IMR-90 (cell line): ENCODE data around the gene TLL1. TPM values are rescaled to one million over a fixed set of nuclear protein-coding genes. Genes with fewer than 3 reads are reported as not detected.

Source experiments
- ATAC-seq: fragments of 200-7000 bp; cut with Tn5 transposase; 2 replicates; pipeline ENCODE4 v1.9.1; 2020; ENCODE audit warnings: low read depth, mild to moderate bottlenecking, moderate library complexity
- BruUV-seq: library from RNA; stranded (reverse); fragments of 400-500 nt; replicated peaks from 2 replicates; lab custom pipeline; 2021; lab: Mats Ljungman, UMichigan
- CTCF ChIA-PET: fragments of 300-600 bp; formaldehyde crosslinking; extraction: SDS; loops from one replicate; lab custom pipeline; 2021; ENCODE audit warnings: antibody characterized with exemption; lab: Yijun Ruan, JAX
- POLR2A ChIA-PET: fragments of 300-600 bp; sonication (Branson Sonifier 250); formaldehyde crosslinking; loops from one replicate; lab custom pipeline; 2022; ENCODE audit warnings: antibody characterized with exemption; ENCODE audit not compliant: unreplicated experiment; lab: Charles Lee
- DNase-seq: peaks from one replicate; pipeline ENCODE4 v3.0.0; 2013
- H2AFZ ChIP-seq: replicated peaks from 2 replicates; pipeline ENCODE3; 2013; ENCODE audit warnings: low read length, mild to moderate bottlenecking; ENCODE audit not compliant: poor library complexity
- H2AK5ac ChIP-seq: 2 replicates; pipeline ENCODE4 v1.6.1; 2013; ENCODE audit warnings: low read depth, low read length, inconsistent platforms
- H2AK9ac ChIP-seq: replicated peaks from 2 replicates; pipeline ENCODE3; 2013; ENCODE audit warnings: mild to moderate bottlenecking, low read depth, low read length, moderate library complexity; ENCODE audit not compliant: poor library complexity
- H2BK120ac ChIP-seq: 2 replicates; pipeline ENCODE4 v1.6.1; 2013; ENCODE audit warnings: low read depth, low read length, inconsistent platforms
- H2BK15ac ChIP-seq: 3 replicates; pipeline ENCODE4 v1.6.1; 2013; ENCODE audit warnings: low read depth, low read length, inconsistent platforms
- H2BK20ac ChIP-seq: 2 replicates; pipeline ENCODE4 v1.6.1; 2013; ENCODE audit warnings: low read depth, mild to moderate bottlenecking, inconsistent platforms, low read length, moderate library complexity
- H2BK5ac ChIP-seq: 2 replicates; pipeline ENCODE4 v1.6.1; 2013; ENCODE audit warnings: mild to moderate bottlenecking, low read depth, low read length, inconsistent platforms; ENCODE audit not compliant: poor library complexity, severe bottlenecking
- H3K14ac ChIP-seq: replicated peaks from 2 replicates; pipeline ENCODE4 v1.6.1; 2013; ENCODE audit warnings: low read depth, low read length, inconsistent platforms
- H3K18ac ChIP-seq: 2 replicates; pipeline ENCODE4 v1.6.1; 2013; ENCODE audit warnings: low read depth, low read length, control low read depth
- H3K23ac ChIP-seq: 2 replicates; pipeline ENCODE4 v1.6.1; 2013; ENCODE audit warnings: low read depth, low read length, inconsistent platforms
- H3K27ac ChIP-seq: 2 replicates; pipeline ENCODE4 v1.5.1; 2013; ENCODE audit warnings: mild to moderate bottlenecking, control low read depth, low read length; ENCODE audit not compliant: insufficient read depth
- H3K27me3 ChIP-seq: 2 replicates; pipeline ENCODE4 v1.6.1; 2013; ENCODE audit warnings: low read length; ENCODE audit not compliant: control insufficient read depth, insufficient read depth
- H3K36me3 ChIP-seq: 2 replicates; pipeline ENCODE4 v1.6.1; 2013; ENCODE audit warnings: low read length, mixed read lengths; ENCODE audit not compliant: control insufficient read depth, insufficient read depth
- H3K4ac ChIP-seq: 2 replicates; pipeline ENCODE4 v1.6.1; 2013; ENCODE audit warnings: low read depth, low read length, inconsistent platforms
- H3K4me1 ChIP-seq: 2 replicates; pipeline ENCODE4 v1.6.1; 2013; ENCODE audit warnings: low read length, mixed read lengths; ENCODE audit not compliant: control insufficient read depth, insufficient read depth
- H3K4me2 ChIP-seq: 2 replicates; pipeline ENCODE4 v1.6.1; 2013; ENCODE audit warnings: low read depth, mild to moderate bottlenecking, control low read depth, low read length, moderate library complexity
- H3K4me3 ChIP-seq: 2 replicates; pipeline ENCODE4 v1.5.1; 2013; ENCODE audit warnings: low read depth, mild to moderate bottlenecking, control low read depth, low read length, moderate library complexity; ENCODE audit not compliant: insufficient read depth
- H3K56ac ChIP-seq: 2 replicates; pipeline ENCODE4 v1.6.1; 2013; ENCODE audit warnings: low read length, inconsistent platforms; ENCODE audit not compliant: insufficient read depth; ENCODE audit errors: extremely low read depth
- H3K79me1 ChIP-seq, 2 experiments: 2 replicates each; pipeline ENCODE4 v1.6.1; 2013; ENCODE audit warnings: low read length in 2 of 2, inconsistent platforms in 1 of 2, low read depth in 1 of 2
- H3K9ac ChIP-seq: 2 replicates; pipeline ENCODE4 v1.6.1; 2013; ENCODE audit warnings: low read depth, low read length, control low read depth
- H3K9me1 ChIP-seq: 2 replicates; pipeline ENCODE4 v1.6.1; 2013; ENCODE audit warnings: low read length, inconsistent platforms; ENCODE audit not compliant: insufficient read depth
- H3K9me3 ChIP-seq: 2 replicates; pipeline ENCODE4 v1.6.1; 2013; ENCODE audit warnings: low read length; ENCODE audit not compliant: control insufficient read depth, insufficient read depth
- H4K20me1 ChIP-seq: 2 replicates; pipeline ENCODE4 v1.6.1; 2013; ENCODE audit warnings: low read length, inconsistent platforms; ENCODE audit not compliant: insufficient read depth
- H4K5ac ChIP-seq: 2 replicates; pipeline ENCODE4 v1.6.1; 2013; ENCODE audit warnings: mild to moderate bottlenecking, low read depth, low read length, control low read depth
- H4K8ac ChIP-seq, 2 experiments: 2 replicates each; pipeline ENCODE4 v1.6.1; 2013; ENCODE audit warnings: low read depth in 2 of 2, low read length in 2 of 2, control low read depth in 1 of 2, inconsistent platforms in 1 of 2
- H4K91ac ChIP-seq: 2 replicates; pipeline ENCODE4 v1.6.1; 2013; ENCODE audit warnings: low read depth, low read length, inconsistent platforms; ENCODE audit not compliant: insufficient read depth
- BHLHE40 ChIP-seq: fragments of 150-350 bp; IDR thresholded peaks from 2 replicates; pipeline ENCODE4 v1.6.1; 2016; ENCODE audit warnings: mild to moderate bottlenecking, low read depth, low read length
- MXI1 ChIP-seq: IDR thresholded peaks from 2 replicates; pipeline ENCODE4 v1.6.1; 2012; ENCODE audit warnings: low read depth, mild to moderate bottlenecking, low read length, moderate library complexity, borderline replicate concordance
- NFE2L2 ChIP-seq: fragments of 150-350 bp; IDR thresholded peaks from 2 replicates; pipeline ENCODE4 v1.6.1; 2016; ENCODE audit warnings: low read depth, mild to moderate bottlenecking, low read length
- POLR2A ChIP-seq: IDR thresholded peaks from 2 replicates; pipeline ENCODE4 v1.6.1; 2012; ENCODE audit warnings: mild to moderate bottlenecking, low read depth, low read length
- dilution Hi-C: fragments of 300-500 bp; cut with HindIII; formaldehyde crosslinking; loops from one replicate; pipeline ENCODE4 v1.14.3; 2018; ENCODE audit warnings: low sequenced_read_pairs; ENCODE audit not compliant: unreplicated experiment
- in situ Hi-C: fragments of 300-500 bp; cut with MboI; formaldehyde crosslinking; loops from 3 replicates; pipeline ENCODE4 v1.14.3; 2019; ENCODE audit warnings: low sequenced_read_pairs, inconsistent platforms, mixed read lengths
- intact Hi-C: fragments of 100-400 bp; cut with micrococcal nuclease; formaldehyde crosslinking; loops from 2 replicates; pipeline ENCODE4 v1.10.0; 2022
- polyA plus RNA-seq, 3 experiments: library from polyadenylated mRNA; depleted of rRNA; stranded (reverse); fragments of >200 nt; gene quantifications; 2 replicates each; pipeline ENCODE4 v1.2.3, GENCODE V29; 2012; ENCODE audit warnings: low replicate concordance in 1 of 3
- total RNA-seq: library from RNA; depleted of rRNA; stranded (reverse); fragments of >200 nt; gene quantifications from 2 replicates; pipeline ENCODE4 v1.2.3, GENCODE V29; 2012
- TF ChIP-seq, protein P1 (sequence below): conservative IDR thresholded peaks from 2 replicates; pipeline ENCODE4 v1.5.1; 2012; ENCODE audit warnings: mild to moderate bottlenecking, low read depth, low read length, improper control_type of control experiment

Gene TLL1
- total and polyA plus RNA-seq, 2 of the 4 experiments (the other 2 are of a cell fraction) = not detected

DNA sequence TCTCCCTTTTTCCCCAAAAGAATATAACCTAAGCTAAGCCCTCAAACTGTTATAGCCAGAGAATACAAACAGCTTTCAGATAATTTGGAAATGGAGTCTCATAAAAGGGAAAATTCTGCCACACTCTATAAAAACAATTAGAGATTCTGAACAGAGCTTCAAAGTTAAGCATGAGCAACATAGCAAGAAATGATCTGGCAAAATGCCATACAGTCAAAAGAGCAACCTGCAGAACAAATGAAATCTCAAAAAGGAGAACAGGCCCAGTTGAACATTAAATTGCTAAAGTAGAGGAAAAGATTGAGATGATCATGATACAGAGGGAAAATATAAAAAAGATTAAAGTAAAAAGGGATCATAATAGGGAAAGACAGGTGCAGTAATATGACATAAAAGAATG, 250.5 kb downstream of the TLL1 start:
- no peak overlapping the region for H3K4me3 ChIP-seq
- H3K56ac ChIP-seq = no peak overlapping the region
- no peak overlapping the region for H3K14ac ChIP-seq
- H3K79me1 ChIP-seq = no peaks in the 10 kb centered on the region
- peaks cover 2% of the 10 kb centered on the region for H3K9me3 ChIP-seq
- no peak for ATAC-seq
- H4K91ac ChIP-seq = no peak overlapping the region
- H3K4me1 ChIP-seq = no peaks in the 10 kb centered on the region
- no peak for TF ChIP-seq NFE2L2
- no peak for TF ChIP-seq BHLHE40
- no peak for TF ChIP-seq MXI1
- TF ChIP-seq, protein P1, sequence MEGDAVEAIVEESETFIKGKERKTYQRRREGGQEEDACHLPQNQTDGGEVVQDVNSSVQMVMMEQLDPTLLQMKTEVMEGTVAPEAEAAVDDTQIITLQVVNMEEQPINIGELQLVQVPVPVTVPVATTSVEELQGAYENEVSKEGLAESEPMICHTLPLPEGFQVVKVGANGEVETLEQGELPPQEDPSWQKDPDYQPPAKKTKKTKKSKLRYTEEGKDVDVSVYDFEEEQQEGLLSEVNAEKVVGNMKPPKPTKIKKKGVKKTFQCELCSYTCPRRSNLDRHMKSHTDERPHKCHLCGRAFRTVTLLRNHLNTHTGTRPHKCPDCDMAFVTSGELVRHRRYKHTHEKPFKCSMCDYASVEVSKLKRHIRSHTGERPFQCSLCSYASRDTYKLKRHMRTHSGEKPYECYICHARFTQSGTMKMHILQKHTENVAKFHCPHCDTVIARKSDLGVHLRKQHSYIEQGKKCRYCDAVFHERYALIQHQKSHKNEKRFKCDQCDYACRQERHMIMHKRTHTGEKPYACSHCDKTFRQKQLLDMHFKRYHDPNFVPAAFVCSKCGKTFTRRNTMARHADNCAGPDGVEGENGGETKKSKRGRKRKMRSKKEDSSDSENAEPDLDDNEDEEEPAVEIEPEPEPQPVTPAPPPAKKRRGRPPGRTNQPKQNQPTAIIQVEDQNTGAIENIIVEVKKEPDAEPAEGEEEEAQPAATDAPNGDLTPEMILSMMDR = no peak
- TF ChIP-seq POLR2A = no peak
- H3K4ac ChIP-seq = no peak overlapping the region
- DNase-seq = no peak
- H3K18ac ChIP-seq = no peak overlapping the region
- POLR2A ChIA-PET = no interaction called here
- in situ Hi-C loops (no loop called here), dilution Hi-C loops (no loop called here), intact Hi-C loops (no loop called here)
- no peak overlapping the region for H2BK20ac ChIP-seq
- H4K20me1 ChIP-seq = no peaks in the 10 kb centered on the region
- H2AK9ac ChIP-seq = no peak overlapping the region
- BruUV-seq = no TSS peak
- CTCF ChIA-PET = no interaction called here
- no peak overlapping the region for H2BK5ac ChIP-seq
- no peaks in the 10 kb centered on the region for H3K27me3 ChIP-seq
- no peak overlapping the region for H3K9ac ChIP-seq
- H3K36me3 ChIP-seq = no peaks in the 10 kb centered on the region
- H3K23ac ChIP-seq = no peak overlapping the region
- H2AK5ac ChIP-seq = no peak overlapping the region
- H3K4me2 ChIP-seq = no peak overlapping the region
- no peak overlapping the region for H2BK15ac ChIP-seq
- H3K9me1 ChIP-seq = no peaks in the 10 kb centered on the region
- H2BK120ac ChIP-seq = no peak overlapping the region
- H4K8ac ChIP-seq = no peak overlapping the region
- H4K5ac ChIP-seq = no peak overlapping the region
- H2AFZ ChIP-seq = no peak overlapping the region
- no peak overlapping the region for H3K27ac ChIP-seq
